HG03135 (cell line): Measurements from ENCODE around the gene HOXA4.

Experiments used
- ATAC-seq: cut with Tn5 transposase; IDR thresholded peaks from one replicate; pipeline ENCODE4 v1.9.1; 2021; ENCODE audit warnings: mild to moderate bottlenecking, moderate library complexity; ENCODE audit not compliant: unreplicated experiment

HOXA4 gene

GRCh38 chr7:27095050-27095896, 35.3 kb downstream of the HOXA4 start:
- no peak for ATAC-seq

- ATAC-seq, result no peak
These were observed 36.1 kb downstream of the HOXA4 start for GRCh38 chr7:27094304-27095049.

GRCh38 chr7:27093184-27093895, 37.2 kb downstream of the HOXA4 start:
- ATAC-seq, result no peak

- no peak for ATAC-seq
These were observed 37.8 kb downstream of the HOXA4 start for GRCh38 chr7:27092819-27093110.

GRCh38 chr7:27091941-27092818, 38.4 kb downstream of the HOXA4 start:
- no peak for ATAC-seq

GRCh38 chr7:27091105-27091504, 39.5 kb downstream of the HOXA4 start:
- no peak for ATAC-seq

- no peak for ATAC-seq
These were observed 42.3 kb downstream of the HOXA4 start for GRCh38 chr7:27088002-27088922.

GRCh38 chr7:27083646-27084045, 46.9 kb downstream of the HOXA4 start:
- ATAC-seq, result no peak

- ATAC-seq, result no peak
These were observed 48.4 kb downstream of the HOXA4 start for GRCh38 chr7:27082171-27082570.

- ATAC-seq, result no peak
These were observed 49.6 kb downstream of the HOXA4 start for GRCh38 chr7:27080844-27081436.

- no peak for ATAC-seq
These were observed 51.2 kb downstream of the HOXA4 start for GRCh38 chr7:27079234-27079975.

GRCh38 chr7:27078616-27079233, 51.8 kb downstream of the HOXA4 start:
- no peak for ATAC-seq
